ENCODE results near the gene MBD2. TPM values are rescaled to one million over a fixed set of nuclear protein-coding genes. Genes with fewer than 3 reads are reported as not detected.

The MBD2 gene
- total and polyA plus RNA-seq, 2 donors (not counting 1 experiment from before 2014, with no cell fraction given): 32.5 to 43.8 TPM

GRCh38 chr18:54159906-54160305 is 64.6 kb downstream of the MBD2 start:
- no peak overlapping the region for H3K4me2 ChIP-seq (ENCODE audit: extremely low read depth, insufficient read depth, low read length)
- no peak overlapping the region for H3K27ac ChIP-seq (ENCODE audit: insufficient read depth, low read length)
- peaks cover 9% of the 10 kb centered on the region for H3K36me3 ChIP-seq (ENCODE audit: control insufficient read depth, insufficient read depth, low read length)
- no peaks in the 10 kb centered on the region for H3K9me3 ChIP-seq (ENCODE audit: control insufficient read depth, insufficient read depth, low read depth, low read length)
- no peak for TF ChIP-seq EZH2 (IDR thresholded peaks at IDR 0.05; ENCODE audit: low read length, missing control alignments)
- TF ChIP-seq, protein P1, sequence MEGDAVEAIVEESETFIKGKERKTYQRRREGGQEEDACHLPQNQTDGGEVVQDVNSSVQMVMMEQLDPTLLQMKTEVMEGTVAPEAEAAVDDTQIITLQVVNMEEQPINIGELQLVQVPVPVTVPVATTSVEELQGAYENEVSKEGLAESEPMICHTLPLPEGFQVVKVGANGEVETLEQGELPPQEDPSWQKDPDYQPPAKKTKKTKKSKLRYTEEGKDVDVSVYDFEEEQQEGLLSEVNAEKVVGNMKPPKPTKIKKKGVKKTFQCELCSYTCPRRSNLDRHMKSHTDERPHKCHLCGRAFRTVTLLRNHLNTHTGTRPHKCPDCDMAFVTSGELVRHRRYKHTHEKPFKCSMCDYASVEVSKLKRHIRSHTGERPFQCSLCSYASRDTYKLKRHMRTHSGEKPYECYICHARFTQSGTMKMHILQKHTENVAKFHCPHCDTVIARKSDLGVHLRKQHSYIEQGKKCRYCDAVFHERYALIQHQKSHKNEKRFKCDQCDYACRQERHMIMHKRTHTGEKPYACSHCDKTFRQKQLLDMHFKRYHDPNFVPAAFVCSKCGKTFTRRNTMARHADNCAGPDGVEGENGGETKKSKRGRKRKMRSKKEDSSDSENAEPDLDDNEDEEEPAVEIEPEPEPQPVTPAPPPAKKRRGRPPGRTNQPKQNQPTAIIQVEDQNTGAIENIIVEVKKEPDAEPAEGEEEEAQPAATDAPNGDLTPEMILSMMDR (conservative IDR thresholded peaks at IDR 0.05 in 1 of 2, IDR thresholded peaks at IDR 0.05 in 1 of 2; ENCODE audit: low read depth in 1 of 2, low read length in 2 of 2): no peak
- peaks cover 8% of the 10 kb centered on the region for H3K4me1 ChIP-seq (ENCODE audit: control insufficient read depth, extremely low read depth, insufficient read depth, low read length)
- H3K79me2 ChIP-seq (ENCODE audit: control insufficient read depth, insufficient read depth, low read length): no peaks in the 10 kb centered on the region
- H3K4me3 ChIP-seq (replicated peaks in 1 of 4; ENCODE audit: control extremely low read depth in 1 of 4, insufficient read depth in 1 of 4, low read depth in 3 of 4, low read length in 4 of 4): no peak overlapping the region
- peak in 1 of 2 donors; percentile 28 for DNase-seq (ENCODE audit: low read depth in 2 of 2)
- H3K27me3 ChIP-seq (ENCODE audit: control insufficient read depth, insufficient read depth, low read length): no peaks in the 10 kb centered on the region
- H4K20me1 ChIP-seq (ENCODE audit: control insufficient read depth, extremely low read depth, insufficient read depth, low read length): no peaks in the 10 kb centered on the region
- H2AFZ ChIP-seq (ENCODE audit: low read length): no peak overlapping the region
- no peak overlapping the region for H3K9ac ChIP-seq (ENCODE audit: insufficient read depth, low read length)

GRCh38 chr18:54157646-54158385 is 66.7 kb downstream of the MBD2 start:
- H3K4me1 ChIP-seq (ENCODE audit: control insufficient read depth, extremely low read depth, insufficient read depth, low read length): peaks cover 8% of the 10 kb centered on the region
- no peak overlapping the region for H2AFZ ChIP-seq (ENCODE audit: low read length)
- DNase-seq (ENCODE audit: low read depth in 2 of 2): peak in 1 of 2 donors; percentile 44
- no peak overlapping the region for H3K4me2 ChIP-seq (ENCODE audit: extremely low read depth, insufficient read depth, low read length)
- no peak overlapping the region for H3K9ac ChIP-seq (ENCODE audit: insufficient read depth, low read length)
- peaks cover 8% of the 10 kb centered on the region for H3K36me3 ChIP-seq (ENCODE audit: control insufficient read depth, insufficient read depth, low read length)
- no peaks in the 10 kb centered on the region for H4K20me1 ChIP-seq (ENCODE audit: control insufficient read depth, extremely low read depth, insufficient read depth, low read length)
- no peak overlapping the region for H3K4me3 ChIP-seq (replicated peaks in 1 of 4; ENCODE audit: control extremely low read depth in 1 of 4, insufficient read depth in 1 of 4, low read depth in 3 of 4, low read length in 4 of 4)
- no peaks in the 10 kb centered on the region for H3K27me3 ChIP-seq (ENCODE audit: control insufficient read depth, insufficient read depth, low read length)
- no peaks in the 10 kb centered on the region for H3K9me3 ChIP-seq (ENCODE audit: control insufficient read depth, insufficient read depth, low read depth, low read length)
- no peak overlapping the region for H3K27ac ChIP-seq (ENCODE audit: insufficient read depth, low read length)
- TF ChIP-seq, protein P1 (conservative IDR thresholded peaks at IDR 0.05 in 1 of 2, IDR thresholded peaks at IDR 0.05 in 1 of 2; ENCODE audit: low read depth in 1 of 2, low read length in 2 of 2): no peak
- no peak for TF ChIP-seq EZH2 (IDR thresholded peaks at IDR 0.05; ENCODE audit: low read length, missing control alignments)
- H3K79me2 ChIP-seq (ENCODE audit: control insufficient read depth, insufficient read depth, low read length): no peaks in the 10 kb centered on the region

GRCh38 chr18:54155412-54155811 is 69.1 kb downstream of the MBD2 start:
- DNase-seq (ENCODE audit: low read depth in 2 of 2): no peak
- TF ChIP-seq, protein P1 (conservative IDR thresholded peaks at IDR 0.05 in 1 of 2, IDR thresholded peaks at IDR 0.05 in 1 of 2; ENCODE audit: low read depth in 1 of 2, low read length in 2 of 2): no peak
- no peak for TF ChIP-seq EZH2 (IDR thresholded peaks at IDR 0.05; ENCODE audit: low read length, missing control alignments)
- Histone ChIP-seq H3K79me2 (ENCODE audit: control insufficient read depth, insufficient read depth, low read length) (no peaks in the 10 kb centered on the region), H3K9ac (ENCODE audit: insufficient read depth, low read length) (no peak overlapping the region), H3K4me1 (ENCODE audit: control insufficient read depth, extremely low read depth, insufficient read depth, low read length) (no peaks in the 10 kb centered on the region), H3K27me3 (ENCODE audit: control insufficient read depth, insufficient read depth, low read length) (no peaks in the 10 kb centered on the region), H3K36me3 (ENCODE audit: control insufficient read depth, insufficient read depth, low read length) (peaks cover 6% of the 10 kb centered on the region), H2AFZ (ENCODE audit: low read length) (no peak overlapping the region), H3K4me2 (ENCODE audit: extremely low read depth, insufficient read depth, low read length) (no peak overlapping the region), H3K9me3 (ENCODE audit: control insufficient read depth, insufficient read depth, low read depth, low read length) (no peaks in the 10 kb centered on the region), H4K20me1 (ENCODE audit: control insufficient read depth, extremely low read depth, insufficient read depth, low read length) (no peaks in the 10 kb centered on the region), H3K4me3 (replicated peaks in 1 of 4; ENCODE audit: control extremely low read depth in 1 of 4, insufficient read depth in 1 of 4, low read depth in 3 of 4, low read length in 4 of 4) (no peak overlapping the region), H3K27ac (ENCODE audit: insufficient read depth, low read length) (no peak overlapping the region)

Measured in fibroblast of lung (primary cell).